IMR-90 (cell line): Measurements from ENCODE around the gene PRKN. TPM values are rescaled to one million over a fixed set of nuclear protein-coding genes. Genes with fewer than 3 reads are reported as not detected.

Experiments used
- ATAC-seq: fragments of 200-7000 bp; cut with Tn5 transposase; 2 replicates; pipeline ENCODE4 v1.9.1; 2020; ENCODE audit warnings: low read depth, mild to moderate bottlenecking, moderate library complexity
- BruUV-seq: library from RNA; stranded (reverse); fragments of 400-500 nt; replicated peaks from 2 replicates; lab custom pipeline; 2021; lab: Mats Ljungman, UMichigan
- CTCF ChIA-PET: fragments of 300-600 bp; formaldehyde crosslinking; extraction: SDS; loops from one replicate; lab custom pipeline; 2021; ENCODE audit warnings: antibody characterized with exemption; lab: Yijun Ruan, JAX
- POLR2A ChIA-PET: fragments of 300-600 bp; sonication (Branson Sonifier 250); formaldehyde crosslinking; loops from one replicate; lab custom pipeline; 2022; ENCODE audit warnings: antibody characterized with exemption; ENCODE audit not compliant: unreplicated experiment; lab: Charles Lee
- DNase-seq: peaks from one replicate; pipeline ENCODE4 v3.0.0; 2013
- H2AFZ ChIP-seq: replicated peaks from 2 replicates; pipeline ENCODE3; 2013; ENCODE audit warnings: low read length, mild to moderate bottlenecking; ENCODE audit not compliant: poor library complexity
- H2AK5ac ChIP-seq: 2 replicates; pipeline ENCODE4 v1.6.1; 2013; ENCODE audit warnings: low read depth, low read length, inconsistent platforms
- H2AK9ac ChIP-seq: replicated peaks from 2 replicates; pipeline ENCODE3; 2013; ENCODE audit warnings: mild to moderate bottlenecking, low read depth, low read length, moderate library complexity; ENCODE audit not compliant: poor library complexity
- H2BK120ac ChIP-seq: 2 replicates; pipeline ENCODE4 v1.6.1; 2013; ENCODE audit warnings: low read depth, low read length, inconsistent platforms
- H2BK15ac ChIP-seq: 3 replicates; pipeline ENCODE4 v1.6.1; 2013; ENCODE audit warnings: low read depth, low read length, inconsistent platforms
- H2BK20ac ChIP-seq: 2 replicates; pipeline ENCODE4 v1.6.1; 2013; ENCODE audit warnings: low read depth, mild to moderate bottlenecking, inconsistent platforms, low read length, moderate library complexity
- H2BK5ac ChIP-seq: 2 replicates; pipeline ENCODE4 v1.6.1; 2013; ENCODE audit warnings: mild to moderate bottlenecking, low read depth, low read length, inconsistent platforms; ENCODE audit not compliant: poor library complexity, severe bottlenecking
- H3K14ac ChIP-seq: replicated peaks from 2 replicates; pipeline ENCODE4 v1.6.1; 2013; ENCODE audit warnings: low read depth, low read length, inconsistent platforms
- H3K18ac ChIP-seq: 2 replicates; pipeline ENCODE4 v1.6.1; 2013; ENCODE audit warnings: low read depth, low read length, control low read depth
- H3K23ac ChIP-seq: 2 replicates; pipeline ENCODE4 v1.6.1; 2013; ENCODE audit warnings: low read depth, low read length, inconsistent platforms
- H3K27ac ChIP-seq: 2 replicates; pipeline ENCODE4 v1.5.1; 2013; ENCODE audit warnings: mild to moderate bottlenecking, control low read depth, low read length; ENCODE audit not compliant: insufficient read depth
- H3K27me3 ChIP-seq: 2 replicates; pipeline ENCODE4 v1.6.1; 2013; ENCODE audit warnings: low read length; ENCODE audit not compliant: control insufficient read depth, insufficient read depth
- H3K36me3 ChIP-seq: 2 replicates; pipeline ENCODE4 v1.6.1; 2013; ENCODE audit warnings: low read length, mixed read lengths; ENCODE audit not compliant: control insufficient read depth, insufficient read depth
- H3K4ac ChIP-seq: 2 replicates; pipeline ENCODE4 v1.6.1; 2013; ENCODE audit warnings: low read depth, low read length, inconsistent platforms
- H3K4me1 ChIP-seq: 2 replicates; pipeline ENCODE4 v1.6.1; 2013; ENCODE audit warnings: low read length, mixed read lengths; ENCODE audit not compliant: control insufficient read depth, insufficient read depth
- H3K4me2 ChIP-seq: 2 replicates; pipeline ENCODE4 v1.6.1; 2013; ENCODE audit warnings: low read depth, mild to moderate bottlenecking, control low read depth, low read length, moderate library complexity
- H3K4me3 ChIP-seq: 2 replicates; pipeline ENCODE4 v1.5.1; 2013; ENCODE audit warnings: low read depth, mild to moderate bottlenecking, control low read depth, low read length, moderate library complexity; ENCODE audit not compliant: insufficient read depth
- H3K56ac ChIP-seq: 2 replicates; pipeline ENCODE4 v1.6.1; 2013; ENCODE audit warnings: low read length, inconsistent platforms; ENCODE audit not compliant: insufficient read depth; ENCODE audit errors: extremely low read depth
- H3K79me1 ChIP-seq, 2 experiments: 2 replicates each; pipeline ENCODE4 v1.6.1; 2013; ENCODE audit warnings: low read length in 2 of 2, inconsistent platforms in 1 of 2, low read depth in 1 of 2
- H3K9ac ChIP-seq: 2 replicates; pipeline ENCODE4 v1.6.1; 2013; ENCODE audit warnings: low read depth, low read length, control low read depth
- H3K9me1 ChIP-seq: 2 replicates; pipeline ENCODE4 v1.6.1; 2013; ENCODE audit warnings: low read length, inconsistent platforms; ENCODE audit not compliant: insufficient read depth
- H3K9me3 ChIP-seq: 2 replicates; pipeline ENCODE4 v1.6.1; 2013; ENCODE audit warnings: low read length; ENCODE audit not compliant: control insufficient read depth, insufficient read depth
- H4K20me1 ChIP-seq: 2 replicates; pipeline ENCODE4 v1.6.1; 2013; ENCODE audit warnings: low read length, inconsistent platforms; ENCODE audit not compliant: insufficient read depth
- H4K5ac ChIP-seq: 2 replicates; pipeline ENCODE4 v1.6.1; 2013; ENCODE audit warnings: mild to moderate bottlenecking, low read depth, low read length, control low read depth
- H4K8ac ChIP-seq, 2 experiments: 2 replicates each; pipeline ENCODE4 v1.6.1; 2013; ENCODE audit warnings: low read depth in 2 of 2, low read length in 2 of 2, control low read depth in 1 of 2, inconsistent platforms in 1 of 2
- H4K91ac ChIP-seq: 2 replicates; pipeline ENCODE4 v1.6.1; 2013; ENCODE audit warnings: low read depth, low read length, inconsistent platforms; ENCODE audit not compliant: insufficient read depth
- BHLHE40 ChIP-seq: fragments of 150-350 bp; IDR thresholded peaks from 2 replicates; pipeline ENCODE4 v1.6.1; 2016; ENCODE audit warnings: mild to moderate bottlenecking, low read depth, low read length
- CHD1 ChIP-seq: IDR thresholded peaks from 2 replicates; pipeline ENCODE4 v1.6.1; 2012; ENCODE audit warnings: low read depth, low read length, improper control_type of control experiment
- MAFK ChIP-seq: IDR thresholded peaks from 2 replicates; pipeline ENCODE4 v1.6.1; 2012; ENCODE audit warnings: low read depth, low read length, improper control_type of control experiment
- MAZ ChIP-seq: IDR thresholded peaks from 2 replicates; pipeline ENCODE4 v1.6.1; 2012; ENCODE audit warnings: low read depth, mild to moderate bottlenecking, low read length, improper control_type of control experiment, moderate library complexity, borderline replicate concordance
- MXI1 ChIP-seq: IDR thresholded peaks from 2 replicates; pipeline ENCODE4 v1.6.1; 2012; ENCODE audit warnings: low read depth, mild to moderate bottlenecking, low read length, moderate library complexity, borderline replicate concordance
- NFE2L2 ChIP-seq: fragments of 150-350 bp; IDR thresholded peaks from 2 replicates; pipeline ENCODE4 v1.6.1; 2016; ENCODE audit warnings: low read depth, mild to moderate bottlenecking, low read length
- POLR2A ChIP-seq: IDR thresholded peaks from 2 replicates; pipeline ENCODE4 v1.6.1; 2012; ENCODE audit warnings: mild to moderate bottlenecking, low read depth, low read length
- RAD21 ChIP-seq: IDR thresholded peaks from 2 replicates; pipeline ENCODE4 v1.6.1; 2012; ENCODE audit warnings: low read length, improper control_type of control experiment
- RCOR1 ChIP-seq: IDR thresholded peaks from 2 replicates; pipeline ENCODE4 v1.6.1; 2012; ENCODE audit warnings: mild to moderate bottlenecking, low read length, improper control_type of control experiment; ENCODE audit not compliant: insufficient replicate concordance
- RFX5 ChIP-seq: IDR thresholded peaks from 2 replicates; pipeline ENCODE4 v1.8.0; 2012; ENCODE audit warnings: low read depth, mild to moderate bottlenecking, low read length, moderate library complexity
- SMC3 ChIP-seq: fragments of 150-350 bp; IDR thresholded peaks from 2 replicates; pipeline ENCODE4 v1.6.1; 2016; ENCODE audit warnings: low read depth, mild to moderate bottlenecking, antibody characterized with exemption, low read length, moderate library complexity
- WGBS, 2 experiments: methylation state at CpG; one replicate each; pipeline versions ENCODE4 v1.1.5 to v1.1.7; 2013; ENCODE audit warnings: missing lambda C conversion rate in 2 of 2; ENCODE audit not compliant: insufficient read length in 1 of 2; ENCODE audit errors: extremely low coverage in 2 of 2; 5-methylcytosine and 5-hydroxymethylcytosine counted together
- dilution Hi-C: fragments of 300-500 bp; cut with HindIII; formaldehyde crosslinking; loops from one replicate; pipeline ENCODE4 v1.14.3; 2018; ENCODE audit warnings: low sequenced_read_pairs; ENCODE audit not compliant: unreplicated experiment
- in situ Hi-C: fragments of 300-500 bp; cut with MboI; formaldehyde crosslinking; loops from 3 replicates; pipeline ENCODE4 v1.14.3; 2019; ENCODE audit warnings: low sequenced_read_pairs, inconsistent platforms, mixed read lengths
- intact Hi-C: fragments of 100-400 bp; cut with micrococcal nuclease; formaldehyde crosslinking; loops from 2 replicates; pipeline ENCODE4 v1.10.0; 2022
- polyA plus RNA-seq, 3 experiments: library from polyadenylated mRNA; depleted of rRNA; stranded (reverse); fragments of >200 nt; gene quantifications; 2 replicates each; pipeline ENCODE4 v1.2.3, GENCODE V29; 2012; ENCODE audit warnings: low replicate concordance in 1 of 3
- total RNA-seq: library from RNA; depleted of rRNA; stranded (reverse); fragments of >200 nt; gene quantifications from 2 replicates; pipeline ENCODE4 v1.2.3, GENCODE V29; 2012
- TF ChIP-seq, protein P1 (sequence below): conservative IDR thresholded peaks from 2 replicates; pipeline ENCODE4 v1.5.1; 2012; ENCODE audit warnings: mild to moderate bottlenecking, low read depth, low read length, improper control_type of control experiment
- TF ChIP-seq, protein P2 (sequence below): fragments of 150-350 bp; IDR thresholded peaks from 2 replicates; pipeline ENCODE4 v1.6.1; 2016; ENCODE audit warnings: low read depth, mild to moderate bottlenecking, low read length, moderate library complexity, borderline replicate concordance

The PRKN gene
- total and polyA plus RNA-seq, 2 of the 4 experiments (the other 2 are of a cell fraction) = 0.15 to 0.18 TPM

DNA sequence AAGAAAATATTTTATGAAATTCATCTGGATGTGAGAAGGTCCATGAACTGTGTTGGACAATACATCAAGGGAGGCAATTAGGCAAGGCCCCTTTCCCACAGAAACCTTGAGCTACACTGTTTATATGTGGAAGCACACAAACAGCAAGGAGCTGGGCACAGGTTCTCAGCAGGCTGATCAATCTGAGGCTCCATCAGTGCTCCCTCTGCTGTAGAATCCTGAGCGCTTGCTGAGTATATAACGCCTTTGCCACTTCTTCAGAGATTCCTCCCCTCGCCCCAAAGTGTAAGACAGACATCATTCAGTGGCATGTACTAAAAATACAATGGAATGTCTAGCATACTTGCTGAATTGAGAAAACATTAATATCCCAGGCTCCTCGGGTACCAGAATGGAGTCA is 146.9 kb downstream of the PRKN start:
- WGBS, 2 experiments = no CpG with 5 or more reads among the region's 4 CpGs
- no peaks in the 10 kb centered on the region for H3K4me1 ChIP-seq
- ChIA-PET CTCF (no interaction called here), POLR2A (no interaction called here)
- in situ Hi-C loops (no loop called here), intact Hi-C loops (no loop called here), dilution Hi-C loops (no loop called here)
- no peak overlapping the region for H2AK9ac ChIP-seq
- H3K14ac ChIP-seq = no peak overlapping the region
- no peaks in the 10 kb centered on the region for H4K20me1 ChIP-seq
- H2BK120ac ChIP-seq = no peak overlapping the region
- H3K4me3 ChIP-seq = no peak overlapping the region
- H3K9me1 ChIP-seq = no peaks in the 10 kb centered on the region
- H3K4ac ChIP-seq = no peak overlapping the region
- no TSS peak for BruUV-seq
- no peak overlapping the region for H2AK5ac ChIP-seq
- H3K9ac ChIP-seq = no peak overlapping the region
- H3K18ac ChIP-seq = no peak overlapping the region
- no peak overlapping the region for H2AFZ ChIP-seq
- H3K9me3 ChIP-seq = peaks cover 13% of the 10 kb centered on the region; the same call in 1 of the 2 replicates
- no peak overlapping the region for H4K8ac ChIP-seq
- H3K27ac ChIP-seq = no peak overlapping the region
- no peak overlapping the region for H2BK15ac ChIP-seq
- H2BK5ac ChIP-seq = no peak overlapping the region
- DNase-seq (no peak), ATAC-seq (no peak)
- no peak overlapping the region for H4K5ac ChIP-seq
- no peak overlapping the region for H2BK20ac ChIP-seq
- H3K23ac ChIP-seq = no peak overlapping the region
- TF ChIP-seq MAZ (no peak), RAD21 (no peak), POLR2A (no peak), NFE2L2 (no peak), MAFK (no peak), BHLHE40 (no peak), MXI1 (no peak), RCOR1 (no peak), RFX5 (no peak), SMC3 (no peak), CHD1 (no peak)
- TF ChIP-seq, protein P1, sequence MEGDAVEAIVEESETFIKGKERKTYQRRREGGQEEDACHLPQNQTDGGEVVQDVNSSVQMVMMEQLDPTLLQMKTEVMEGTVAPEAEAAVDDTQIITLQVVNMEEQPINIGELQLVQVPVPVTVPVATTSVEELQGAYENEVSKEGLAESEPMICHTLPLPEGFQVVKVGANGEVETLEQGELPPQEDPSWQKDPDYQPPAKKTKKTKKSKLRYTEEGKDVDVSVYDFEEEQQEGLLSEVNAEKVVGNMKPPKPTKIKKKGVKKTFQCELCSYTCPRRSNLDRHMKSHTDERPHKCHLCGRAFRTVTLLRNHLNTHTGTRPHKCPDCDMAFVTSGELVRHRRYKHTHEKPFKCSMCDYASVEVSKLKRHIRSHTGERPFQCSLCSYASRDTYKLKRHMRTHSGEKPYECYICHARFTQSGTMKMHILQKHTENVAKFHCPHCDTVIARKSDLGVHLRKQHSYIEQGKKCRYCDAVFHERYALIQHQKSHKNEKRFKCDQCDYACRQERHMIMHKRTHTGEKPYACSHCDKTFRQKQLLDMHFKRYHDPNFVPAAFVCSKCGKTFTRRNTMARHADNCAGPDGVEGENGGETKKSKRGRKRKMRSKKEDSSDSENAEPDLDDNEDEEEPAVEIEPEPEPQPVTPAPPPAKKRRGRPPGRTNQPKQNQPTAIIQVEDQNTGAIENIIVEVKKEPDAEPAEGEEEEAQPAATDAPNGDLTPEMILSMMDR = no peak
- TF ChIP-seq, protein P2, sequence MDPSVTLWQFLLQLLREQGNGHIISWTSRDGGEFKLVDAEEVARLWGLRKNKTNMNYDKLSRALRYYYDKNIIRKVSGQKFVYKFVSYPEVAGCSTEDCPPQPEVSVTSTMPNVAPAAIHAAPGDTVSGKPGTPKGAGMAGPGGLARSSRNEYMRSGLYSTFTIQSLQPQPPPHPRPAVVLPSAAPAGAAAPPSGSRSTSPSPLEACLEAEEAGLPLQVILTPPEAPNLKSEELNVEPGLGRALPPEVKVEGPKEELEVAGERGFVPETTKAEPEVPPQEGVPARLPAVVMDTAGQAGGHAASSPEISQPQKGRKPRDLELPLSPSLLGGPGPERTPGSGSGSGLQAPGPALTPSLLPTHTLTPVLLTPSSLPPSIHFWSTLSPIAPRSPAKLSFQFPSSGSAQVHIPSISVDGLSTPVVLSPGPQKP = no peak
- no peaks in the 10 kb centered on the region for H3K36me3 ChIP-seq
- no peaks in the 10 kb centered on the region for H3K27me3 ChIP-seq
- H4K91ac ChIP-seq = no peak overlapping the region
- no peak overlapping the region for H3K56ac ChIP-seq
- no peaks in the 10 kb centered on the region for H3K79me1 ChIP-seq
- H3K4me2 ChIP-seq = no peak overlapping the region
